GM21423 (cell line): ENCODE results near the gene ADD2.
"Not testable (repeated sequence)": the region's sequence is repeated elsewhere in the genome, so short reads cannot be mapped to it uniquely, and the experiment has no call there.

ENCODE experiments used
- ATAC-seq: cut with Tn5 transposase; IDR thresholded peaks from one replicate; pipeline ENCODE4 v1.9.1; 2021; ENCODE audit warnings: mild to moderate bottlenecking, moderate library complexity; ENCODE audit not compliant: unreplicated experiment

The ADD2 gene

DNA sequence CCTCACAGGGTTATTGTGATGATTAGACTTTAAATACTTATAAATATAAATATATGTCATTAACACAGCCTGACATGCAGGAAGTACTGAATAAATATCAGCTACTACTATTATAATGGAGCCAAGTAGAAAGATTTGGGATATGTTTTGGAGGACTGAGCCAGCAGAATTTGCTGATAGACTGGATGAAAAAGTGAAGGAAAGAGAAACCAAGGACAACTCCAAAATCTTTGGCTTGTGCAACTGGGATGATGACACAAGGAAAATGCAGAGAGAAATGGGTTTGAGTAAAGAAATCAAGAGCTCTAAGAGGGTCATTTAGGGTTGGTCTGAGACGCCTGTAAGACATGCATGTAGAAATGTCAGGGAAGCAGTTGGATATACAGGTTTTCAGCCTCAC is 15.6 kb downstream of the ADD2 start:
- no peak for ATAC-seq

DNA sequence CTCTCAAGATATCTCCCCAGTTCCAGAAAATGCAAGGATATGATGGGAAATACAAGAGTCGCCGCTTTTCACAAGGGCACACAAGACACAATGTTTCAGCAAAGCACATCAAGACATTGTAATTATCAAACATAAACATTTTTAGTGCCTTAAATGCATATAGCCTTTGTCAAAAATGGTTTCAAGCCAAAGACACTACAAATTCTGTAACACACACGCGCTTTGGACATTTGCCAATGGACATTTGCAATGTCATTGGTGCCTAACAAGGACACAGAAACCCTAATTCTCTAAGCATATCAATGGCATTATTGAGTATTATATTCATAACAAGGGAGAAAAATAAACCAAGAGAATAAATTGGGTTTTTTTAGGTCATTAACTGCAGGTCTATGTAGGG is 16.1 kb downstream of the ADD2 start:
- no peak for ATAC-seq

DNA sequence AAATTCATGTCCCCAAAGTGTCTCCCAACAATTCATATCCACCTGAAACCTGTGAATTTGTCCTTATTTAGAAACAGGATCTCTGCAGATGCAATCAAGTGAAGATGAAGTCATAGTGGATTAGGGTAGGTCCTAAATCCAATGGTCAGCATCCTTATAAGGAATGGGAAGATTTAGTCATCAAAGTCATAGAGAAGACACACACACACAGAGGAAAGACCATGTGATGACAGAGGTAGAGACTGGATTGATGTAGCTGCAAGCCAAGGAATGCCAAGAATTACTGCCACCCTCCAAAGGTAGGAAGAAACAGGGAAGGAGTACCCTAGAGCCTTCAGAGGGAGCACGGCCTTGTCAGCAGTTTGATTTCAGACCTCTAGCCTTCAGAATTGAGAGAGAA is 17.7 kb downstream of the ADD2 start:
- no peak for ATAC-seq

DNA sequence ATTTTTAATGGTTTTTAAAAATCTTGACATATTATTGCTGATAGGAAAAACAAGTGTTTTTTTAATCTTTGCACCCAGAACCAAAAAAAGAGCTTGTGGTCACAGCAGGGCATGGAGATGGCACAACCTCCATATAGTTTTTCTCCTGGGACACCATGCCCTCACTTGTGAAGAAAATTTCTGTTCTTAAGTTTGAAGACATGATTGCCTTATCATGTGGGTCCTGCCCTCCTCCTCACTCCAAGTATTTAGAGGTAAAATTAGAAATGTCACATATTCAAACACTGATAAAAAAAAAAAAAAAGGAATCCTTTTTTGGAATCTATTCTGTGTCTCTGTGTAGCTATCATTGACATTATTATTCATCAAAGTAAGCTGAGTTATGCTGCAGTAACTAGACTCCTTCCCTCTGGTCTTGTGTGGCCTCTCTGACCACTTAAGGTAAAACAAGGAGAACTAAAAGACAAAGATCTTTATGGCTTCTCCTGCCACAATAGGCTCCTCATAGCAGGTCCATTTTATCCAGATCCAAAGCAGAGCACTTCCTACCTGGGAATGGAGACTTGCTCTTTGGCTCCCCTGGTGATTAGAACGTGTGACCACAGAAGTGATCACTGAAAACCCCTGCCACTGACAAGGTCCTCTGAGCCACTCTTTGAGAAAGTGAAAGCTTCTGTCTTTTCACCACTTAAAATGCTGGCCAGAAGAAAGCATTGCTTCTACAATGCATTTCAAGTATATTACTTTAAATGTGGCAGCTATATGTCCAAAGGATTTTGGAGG is 19.8 kb downstream of the ADD2 start:
- no peak for ATAC-seq

DNA sequence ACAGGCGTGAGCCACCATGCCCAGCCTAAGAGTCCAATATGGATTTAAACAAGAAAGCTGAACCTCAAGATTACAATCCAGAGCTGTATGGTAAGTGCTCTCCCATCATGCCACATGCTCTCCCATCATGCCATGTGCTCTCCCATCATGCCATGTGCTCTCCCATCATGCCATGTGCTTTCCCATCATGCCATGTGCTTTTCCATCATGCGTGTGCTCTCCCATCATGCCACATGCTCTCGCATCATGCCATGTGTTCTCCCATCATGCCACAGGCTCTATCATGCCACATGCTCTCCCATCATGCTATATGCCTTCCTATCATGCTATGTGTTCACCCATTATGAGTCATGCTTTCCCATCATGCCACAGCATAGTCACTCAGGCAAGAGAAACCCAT is 20.7 kb downstream of the ADD2 start:
- ATAC-seq: no peak

DNA sequence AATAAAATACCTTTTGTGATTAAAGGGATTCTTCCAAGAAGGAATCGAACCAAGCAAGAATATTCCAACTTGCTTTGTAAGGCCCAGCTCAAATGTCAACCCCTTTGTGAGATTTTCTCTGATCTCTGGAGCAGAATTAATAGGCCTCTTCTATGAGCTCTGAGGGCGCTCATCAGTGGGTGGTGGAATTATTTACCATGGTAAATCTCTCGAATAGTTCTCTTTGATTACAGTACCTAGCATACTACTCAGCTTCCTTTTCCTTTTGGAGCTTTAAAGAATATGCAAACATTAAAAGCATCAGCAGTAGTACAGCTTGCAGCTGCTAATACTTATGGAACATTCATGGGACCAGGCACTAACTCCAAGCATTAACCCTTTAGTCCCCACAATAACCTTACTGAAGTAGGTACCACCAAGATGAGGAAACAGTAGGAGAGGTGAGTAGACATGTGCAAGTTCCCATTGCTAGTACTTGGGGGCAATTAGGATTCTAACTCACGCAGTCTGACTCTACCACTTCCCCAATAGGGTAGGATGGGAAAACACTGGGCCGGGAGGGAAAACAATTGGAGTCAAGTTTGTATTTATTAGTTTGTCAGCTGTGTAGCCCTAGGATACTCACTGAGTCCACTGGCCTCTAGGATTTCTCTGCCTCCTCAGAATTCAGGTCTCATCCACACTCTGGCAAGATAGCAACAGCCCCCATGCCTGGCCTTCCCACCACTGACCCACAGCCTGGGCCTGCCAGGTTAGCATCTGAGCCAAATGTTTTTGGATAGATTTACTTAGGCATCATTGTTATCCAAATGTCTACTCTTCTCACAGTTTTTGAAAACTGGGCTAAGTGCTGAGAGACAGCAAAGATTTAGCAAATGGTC is 21.7 kb downstream of the ADD2 start:
- ATAC-seq: no peak

DNA sequence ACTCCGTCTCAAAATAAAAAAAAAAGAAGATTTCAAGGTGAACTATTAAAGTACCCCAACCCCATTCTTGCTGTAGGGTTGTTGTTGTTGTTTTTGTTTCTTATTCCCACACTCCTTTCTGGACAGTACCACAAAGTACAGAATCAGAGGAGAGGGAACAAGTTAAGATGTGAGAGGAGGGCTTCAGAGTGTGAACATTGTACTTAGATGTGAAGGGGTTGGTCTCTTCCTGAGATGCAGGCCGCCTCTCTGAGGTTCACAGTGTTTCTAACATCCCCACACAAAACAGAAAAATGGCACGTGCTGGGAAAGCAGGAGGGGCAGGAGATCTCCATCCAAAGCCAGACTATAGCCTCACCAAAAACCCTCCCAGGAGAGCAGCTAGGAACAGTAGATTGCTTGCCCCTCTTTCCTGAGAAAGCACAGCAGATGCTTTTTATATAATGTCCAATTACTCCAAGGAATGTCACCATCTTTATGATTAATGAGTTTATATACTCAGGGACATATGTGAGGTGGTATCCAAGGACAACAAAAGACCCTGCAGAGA is 22.6 kb downstream of the ADD2 start:
- ATAC-seq: no peak

DNA sequence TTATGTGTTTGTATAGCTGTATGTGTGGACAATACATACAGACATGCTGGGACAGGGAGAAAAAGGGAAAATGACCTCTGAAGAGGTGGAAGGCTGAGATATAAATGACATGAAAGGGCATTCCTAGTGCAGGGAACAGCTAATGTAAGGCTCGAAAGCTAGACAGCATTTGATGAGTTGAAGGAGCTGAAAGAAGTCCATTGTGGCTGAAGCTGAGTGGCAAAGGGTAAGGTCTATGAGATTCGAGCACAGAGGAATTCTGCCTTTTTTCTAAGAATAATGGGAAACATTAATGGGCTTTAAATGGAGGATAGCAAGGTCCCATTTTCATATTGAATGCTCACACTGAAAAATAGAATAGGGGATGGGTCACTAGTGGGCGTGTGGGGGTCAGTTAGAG is 23.6 kb downstream of the ADD2 start:
- no peak for ATAC-seq

DNA sequence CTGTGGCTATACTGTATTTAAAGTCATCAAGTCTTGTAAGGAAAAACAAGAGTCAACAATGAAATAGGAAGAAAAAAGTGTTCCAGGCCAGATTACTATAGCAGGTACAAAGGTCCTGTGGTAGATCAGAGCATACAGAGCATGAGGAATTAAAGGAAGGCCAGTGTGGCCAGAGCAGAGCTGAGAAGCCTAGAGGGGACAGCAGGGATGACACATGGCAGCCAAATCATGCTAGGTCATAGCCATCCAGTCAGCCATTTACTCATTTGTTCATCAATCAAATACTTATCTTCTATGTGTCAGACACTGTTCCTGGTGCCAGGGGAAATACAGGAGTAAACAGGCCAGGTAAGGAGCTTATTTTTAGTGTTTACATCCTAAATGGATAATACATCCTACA is 24.3 kb downstream of the ADD2 start:
- no peak for ATAC-seq

DNA sequence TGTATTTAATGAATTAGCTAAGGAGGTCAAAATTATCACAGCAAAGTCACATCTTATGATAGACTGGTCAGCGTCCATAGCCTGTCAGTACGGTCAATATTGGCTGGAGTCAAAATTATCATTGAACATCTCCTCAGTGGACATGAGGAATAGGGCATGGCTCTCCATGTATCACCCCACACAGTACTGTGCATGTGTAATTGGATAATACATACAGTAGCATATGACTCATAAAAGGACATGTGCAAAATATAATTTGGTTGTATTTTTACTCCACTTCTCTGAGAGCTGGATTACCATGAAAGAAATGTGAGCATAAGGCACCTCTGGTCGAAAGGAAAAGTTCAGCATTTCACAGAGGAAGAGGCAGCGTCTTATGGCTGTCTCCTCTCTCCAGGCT is 24.9 kb downstream of the ADD2 start:
- no peak for ATAC-seq

DNA sequence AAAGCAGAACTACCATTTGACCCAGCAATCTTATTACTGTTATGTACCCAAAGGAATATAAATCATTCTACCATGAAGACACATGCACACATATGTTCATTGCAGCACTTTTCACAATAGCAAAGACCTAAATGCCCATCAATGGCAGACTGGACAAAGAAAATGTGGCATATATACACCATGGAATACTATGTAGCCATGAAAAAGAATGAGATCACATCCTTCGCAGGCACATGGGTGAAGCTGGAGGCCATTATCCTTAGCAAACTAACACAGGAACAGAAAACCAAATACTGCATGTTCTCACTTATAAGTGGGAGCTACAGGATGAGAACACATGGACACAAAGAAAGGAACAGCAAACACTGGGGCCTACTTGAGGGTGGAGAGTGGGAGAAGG is 28.5 kb downstream of the ADD2 start:
- not testable (repeated sequence) for ATAC-seq

DNA sequence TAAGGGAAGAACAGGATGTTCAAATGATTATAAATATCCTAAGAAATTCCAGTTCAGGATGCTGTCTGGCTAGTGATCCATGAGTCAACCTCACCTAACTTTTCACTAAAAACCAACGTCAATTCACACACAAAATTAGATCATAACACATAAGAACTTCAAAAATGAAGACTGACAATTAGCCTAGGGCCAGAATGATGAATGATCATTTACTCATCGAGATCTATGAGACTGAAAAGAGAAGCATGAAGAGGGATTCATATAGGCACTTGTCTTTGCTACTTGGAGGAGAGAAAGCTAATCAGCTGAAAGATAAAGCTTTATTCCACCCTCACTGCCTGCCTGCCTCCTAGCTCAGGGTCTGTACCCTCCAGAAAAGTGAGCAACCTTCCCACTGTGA is 29.8 kb downstream of the ADD2 start:
- ATAC-seq: no peak

DNA sequence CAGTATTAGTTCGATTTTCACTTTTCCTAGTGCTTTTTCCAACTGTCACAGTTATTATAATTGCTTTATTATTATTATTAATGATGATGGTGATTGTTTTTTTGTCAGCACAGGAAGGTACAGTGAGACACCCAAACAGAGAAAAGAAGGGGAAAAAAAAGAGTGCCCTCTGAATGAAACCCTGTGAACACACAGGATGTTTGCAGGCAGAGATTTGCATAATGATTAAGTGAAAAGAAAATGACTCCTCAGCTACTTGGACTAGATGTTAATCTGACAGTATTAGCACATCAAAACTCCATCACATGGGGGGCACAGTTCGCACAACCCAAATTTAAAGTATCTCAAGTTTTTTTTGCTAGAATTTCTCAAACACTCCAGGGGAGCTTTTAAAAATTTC is 32.9 kb downstream of the ADD2 start:
- ATAC-seq: no peak

DNA sequence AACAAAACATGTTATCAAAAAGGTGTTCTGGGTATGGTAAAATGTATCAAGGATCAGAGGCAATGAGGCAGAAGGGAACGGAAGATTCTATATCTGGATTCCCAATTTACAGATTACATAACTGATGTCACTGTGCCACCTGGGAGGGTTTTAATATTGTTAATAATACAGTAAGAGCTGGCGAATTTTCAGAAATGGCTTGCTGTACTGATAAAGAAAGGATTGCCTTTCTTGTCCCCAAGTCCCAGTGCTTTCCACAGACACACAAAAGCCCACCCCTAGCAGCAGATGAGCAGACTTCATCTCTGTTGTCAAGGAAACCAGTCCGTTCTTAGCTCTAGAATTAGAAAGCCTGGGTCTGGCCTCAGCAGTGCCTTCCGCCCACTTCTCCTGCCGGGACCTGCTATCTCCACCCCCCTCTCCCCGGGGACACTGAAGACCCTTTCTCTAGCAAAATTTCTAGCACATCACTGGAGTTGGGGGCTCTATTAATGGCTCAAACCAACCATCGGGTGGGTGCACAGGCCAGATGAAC is 34.3 kb downstream of the ADD2 start:
- no peak for ATAC-seq

DNA sequence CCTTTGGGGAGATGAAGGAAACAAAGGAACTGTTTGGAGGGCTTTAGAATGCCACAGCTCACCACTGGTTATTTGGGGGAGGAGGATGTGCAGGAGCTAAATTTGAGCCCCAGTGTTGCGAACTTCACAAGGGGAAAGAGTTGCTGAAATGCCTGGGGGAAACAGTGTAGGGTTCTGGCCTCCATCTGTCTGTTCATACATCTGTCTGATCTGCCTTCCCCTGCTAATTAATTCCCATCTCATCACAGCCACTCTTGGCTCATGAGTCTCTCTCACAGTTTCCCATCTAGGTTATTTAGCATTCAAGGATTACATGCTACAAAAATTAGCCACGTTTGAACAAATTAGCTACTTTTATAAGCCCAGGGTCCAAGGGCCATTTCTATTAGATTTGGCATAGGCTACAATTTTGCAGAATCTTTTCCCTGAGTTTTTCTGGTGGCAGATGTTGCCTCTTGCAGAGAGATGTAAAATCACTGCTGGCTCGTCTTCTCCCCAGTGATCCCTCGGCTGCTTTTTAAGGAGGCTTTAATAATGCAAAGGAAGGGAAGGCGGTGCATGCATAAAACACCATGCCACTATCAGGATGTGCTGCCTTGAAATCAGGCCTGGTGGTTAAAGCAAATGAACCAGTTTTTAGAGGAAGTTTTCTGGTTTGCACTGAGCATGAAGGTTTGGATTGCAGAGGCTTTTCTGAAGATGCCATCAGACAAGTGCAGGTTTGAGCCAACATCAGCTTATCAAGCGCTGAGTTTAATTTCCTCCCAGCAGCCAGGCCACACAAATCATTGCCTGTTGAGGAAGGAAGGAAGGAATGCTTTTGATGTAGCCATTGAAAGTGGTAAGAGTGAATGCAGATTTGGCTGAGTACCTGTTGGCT is 35.0 kb downstream of the ADD2 start:
- ATAC-seq: no peak

DNA sequence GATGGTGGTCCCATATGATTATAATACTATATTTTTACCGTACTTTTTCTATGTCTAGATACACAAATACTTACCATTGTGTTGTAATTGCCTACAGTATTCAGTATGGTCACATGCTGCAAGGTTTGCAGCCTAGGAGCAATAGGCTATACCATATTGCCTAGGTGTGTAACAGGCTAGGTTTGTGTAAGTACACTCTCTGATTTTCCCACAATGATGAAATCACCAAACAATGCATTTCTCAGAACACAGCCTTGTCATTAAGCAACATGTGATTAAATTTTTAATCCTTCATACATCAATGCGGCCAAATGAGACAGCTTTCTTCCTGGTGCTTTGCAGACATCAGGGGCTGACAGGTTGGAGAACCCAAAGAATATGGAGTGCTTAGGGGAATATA is 37.3 kb downstream of the ADD2 start:
- ATAC-seq: no peak

DNA sequence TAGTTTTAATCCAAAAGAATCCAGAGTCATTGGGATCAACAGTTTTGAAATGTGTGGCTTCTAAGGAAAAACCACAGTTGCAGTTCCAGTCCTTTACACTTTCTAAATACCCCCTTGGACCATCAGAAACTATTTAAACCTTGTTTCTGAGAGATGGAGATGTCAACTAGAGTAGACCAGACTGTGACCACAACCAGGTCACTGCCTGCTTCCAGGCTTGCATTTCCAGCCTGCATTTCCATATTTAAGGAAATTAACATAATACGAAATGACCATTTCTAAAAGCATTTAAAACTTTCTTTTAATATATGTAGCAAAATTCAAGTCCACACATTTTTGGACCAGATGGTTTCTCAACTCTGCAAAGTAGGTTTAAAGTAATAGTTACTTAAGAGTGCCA is 38.4 kb downstream of the ADD2 start:
- ATAC-seq: no peak

DNA sequence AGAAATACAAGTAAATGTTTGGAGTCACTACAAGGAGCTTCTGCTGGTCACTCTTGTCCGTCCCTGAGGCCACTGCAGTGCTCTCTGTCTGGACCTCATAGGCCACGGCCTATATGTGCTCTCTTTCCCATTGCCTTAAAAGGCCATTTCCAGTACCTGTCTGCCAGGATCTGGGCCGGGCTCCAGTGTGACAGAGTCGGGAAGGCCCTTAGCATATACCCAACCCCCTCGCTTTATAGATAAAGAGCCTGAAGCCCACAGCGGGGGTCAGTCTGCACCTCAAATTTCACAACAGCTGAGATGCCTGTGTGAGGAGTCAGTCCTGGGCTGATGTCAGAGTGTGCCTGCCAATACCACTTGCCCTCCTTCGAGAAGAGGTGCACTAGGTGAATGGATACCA is 39.9 kb downstream of the ADD2 start:
- ATAC-seq: no peak

DNA sequence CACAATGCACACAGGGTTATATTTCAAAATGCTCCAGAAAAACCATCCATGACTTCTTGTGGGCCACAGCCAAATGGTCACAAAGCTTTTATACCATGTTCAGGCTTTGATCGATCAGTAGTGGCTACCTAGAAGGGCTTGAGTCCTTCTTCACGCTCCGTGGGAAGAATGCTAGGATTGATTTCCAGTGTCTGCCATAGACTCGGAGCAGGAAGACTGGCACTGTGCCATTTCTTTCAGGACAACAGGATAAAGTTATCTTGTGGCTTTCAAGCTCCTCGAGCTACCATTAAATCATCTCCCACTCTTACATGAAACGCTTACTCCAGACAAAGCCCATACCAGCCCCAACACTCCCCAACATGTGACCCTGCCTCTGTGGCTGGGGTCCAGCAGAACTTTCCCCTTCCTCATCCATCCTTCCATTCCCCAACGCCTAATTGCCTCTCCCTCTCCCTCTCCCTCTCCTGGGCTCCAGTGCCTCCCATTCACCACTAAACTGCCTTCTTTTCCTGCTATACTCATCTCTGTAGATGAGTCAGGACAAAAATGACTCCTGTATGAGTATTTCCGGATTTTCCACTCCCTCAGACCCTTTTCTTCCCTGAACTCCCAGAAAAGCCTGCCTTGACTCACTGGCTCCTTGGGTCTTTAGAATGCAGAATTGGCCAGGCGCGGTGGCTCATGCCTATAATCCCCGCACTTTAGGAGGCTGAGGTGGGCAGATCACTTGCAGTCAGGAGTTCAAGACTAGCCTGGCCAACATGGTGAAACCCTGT is 40.9 kb downstream of the ADD2 start:
- no peak for ATAC-seq

DNA sequence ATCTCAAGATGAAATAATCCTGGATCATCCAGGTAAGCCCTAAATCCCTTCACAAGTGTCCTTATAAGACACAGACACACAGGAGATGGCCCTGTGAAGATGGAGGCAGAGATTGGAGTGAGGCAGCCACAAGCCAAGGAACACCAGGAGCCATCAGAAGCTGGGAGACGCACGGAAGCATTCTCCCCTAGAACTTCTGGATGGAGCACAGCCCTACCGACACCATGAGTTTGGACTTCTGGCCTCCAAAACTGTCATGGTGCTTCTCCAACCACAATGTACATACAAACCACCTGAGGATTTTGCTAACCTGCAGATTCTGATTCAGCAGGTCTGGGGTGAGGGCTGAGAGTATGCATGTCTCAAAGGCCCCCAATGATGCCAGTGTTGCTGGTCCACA is 42.5 kb downstream of the ADD2 start:
- no peak for ATAC-seq
